PFSK-1 (cell line): ENCODE measurements around the gene CAMKV.

ENCODE experiments used
- POLR2AphosphoS5 ChIP-seq: IDR thresholded peaks from 2 replicates; pipeline ENCODE4 v1.6.1; 2012; ENCODE audit warnings: low read depth, mild to moderate bottlenecking, control low read depth, low read length, moderate library complexity
- TAF1 ChIP-seq: IDR thresholded peaks from 2 replicates; pipeline ENCODE4 v1.6.1; 2012; ENCODE audit warnings: low read length, control low read depth, borderline replicate concordance; ENCODE audit not compliant: insufficient read depth

DNA sequence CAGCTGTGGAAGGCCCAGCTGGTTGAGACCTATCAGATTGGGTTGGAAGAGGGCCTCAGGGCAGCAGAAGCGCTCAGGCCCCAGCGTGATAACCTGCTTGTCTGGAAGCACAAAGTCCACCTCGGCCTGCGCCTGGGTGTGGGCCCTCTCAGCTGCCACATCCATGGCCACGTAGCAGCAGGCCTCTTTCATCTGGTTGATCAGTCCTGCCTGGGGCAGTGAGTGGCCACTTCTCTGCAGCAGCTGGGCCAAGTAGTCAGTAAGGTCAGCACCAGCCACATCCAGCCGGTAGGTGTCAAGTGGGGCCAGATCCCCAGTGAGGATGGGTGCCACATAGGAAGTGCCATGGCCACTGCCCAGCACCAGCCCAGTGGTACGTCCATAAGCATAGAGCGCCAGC, 3.9 kb upstream of the CAMKV start:
- no peak for TF ChIP-seq POLR2AphosphoS5
- TF ChIP-seq TAF1, result no peak
